Chondrocyte (in vitro differentiated cells): Measurements from ENCODE around the gene MON1B. TPM values are rescaled to one million over a fixed set of nuclear protein-coding genes. Genes with fewer than 3 reads are reported as not detected.

Experiments
- DNase-seq: peaks from one replicate; pipeline ENCODE4 v3.0.0; 2021; ENCODE audit warnings: mixed read lengths, low spot score
- H3K27ac Mint-ChIP-seq: one replicate; pipeline ENCODE4 v1.8.0; 2021; ENCODE audit warnings: mild to moderate bottlenecking, moderate library complexity, mixed read lengths; ENCODE audit not compliant: unreplicated experiment
- H3K27me3 Mint-ChIP-seq: 2 replicates; pipeline ENCODE4 v1.8.0; 2021; ENCODE audit warnings: low read depth, mixed read lengths
- H3K36me3 Mint-ChIP-seq: 2 replicates; pipeline ENCODE4 v1.8.0; 2021; ENCODE audit warnings: low read depth, mixed read lengths
- H3K4me1 Mint-ChIP-seq: 2 replicates; pipeline ENCODE4 v1.8.0; 2021; ENCODE audit warnings: low read depth, mild to moderate bottlenecking, mixed read lengths
- H3K4me3 Mint-ChIP-seq: one replicate; pipeline ENCODE4 v1.8.0; 2021; ENCODE audit warnings: mild to moderate bottlenecking, moderate library complexity, mixed read lengths; ENCODE audit not compliant: unreplicated experiment
- H3K9me3 Mint-ChIP-seq: 2 replicates; pipeline ENCODE4 v1.8.0; 2021; ENCODE audit warnings: low read depth, mixed read lengths
- CTCF ChIP-seq: fragments of 200-600 bp; sonication (generic); IDR thresholded peaks from 2 replicates; pipeline ENCODE4 v1.5.0; 2021; ENCODE audit warnings: antibody characterized with exemption, mild to moderate bottlenecking, moderate library complexity
- total RNA-seq: library from RNA; stranded (reverse); gene quantifications from 3 replicates; pipeline ENCODE4 v1.2.1, GENCODE V29; 2021

MON1B gene
- total RNA-seq, 1 donor from 2014 or later, result 26.9 TPM

GRCh38 chr16:77199211-77199610 lies 8.2 kb downstream of the MON1B start, which contains the start of gene SYCE1L:
TSS of gene SYCE1L (plus strand) at chr16:77199408. CDS start at chr16:77199452, 44 bp downstream.
- Mint-ChIP-seq H3K36me3 (peaks cover 25% of the 10 kb centered on the region), H3K27me3 (no peaks in the 10 kb centered on the region), H3K4me1 (no peaks in the 10 kb centered on the region), H3K27ac (no peak within 1 kb of the TSS), H3K4me3 (no peak within 1 kb of the TSS), H3K9me3 (no peaks in the 10 kb centered on the region)
- no peak for TF ChIP-seq CTCF
- no peak for DNase-seq

GRCh38 chr16:77206533-77206932 lies 15.5 kb downstream of the MON1B start:
- Mint-ChIP-seq H3K4me3 (no peak overlapping the region), H3K9me3 (no peaks in the 10 kb centered on the region), H3K27ac (no peak overlapping the region), H3K27me3 (no peaks in the 10 kb centered on the region), H3K36me3 (peaks cover 2% of the 10 kb centered on the region), H3K4me1 (peaks cover 2% of the 10 kb centered on the region)
- no peak for TF ChIP-seq CTCF
- DNase-seq, result no peak

GRCh38 chr16:77207030-77207429 lies 16.0 kb downstream of the MON1B start:
- Mint-ChIP-seq H3K27ac (no peak overlapping the region), H3K27me3 (no peaks in the 10 kb centered on the region), H3K4me1 (peaks cover 7% of the 10 kb centered on the region), H3K9me3 (no peaks in the 10 kb centered on the region), H3K36me3 (peaks cover 2% of the 10 kb centered on the region), H3K4me3 (no peak overlapping the region)
- TF ChIP-seq CTCF, result no peak
- no peak for DNase-seq

- Mint-ChIP-seq H3K4me3 (no peak overlapping the region), H3K27ac (no peak overlapping the region), H3K27me3 (no peaks in the 10 kb centered on the region), H3K9me3 (no peaks in the 10 kb centered on the region), H3K36me3 (peaks cover 2% of the 10 kb centered on the region), H3K4me1 (peaks cover 10% of the 10 kb centered on the region)
- no peak for DNase-seq
- TF ChIP-seq CTCF, result no peak
These were observed 17.4 kb downstream of the MON1B start for GRCh38 chr16:77208382-77208781.

- Mint-ChIP-seq H3K27ac (peak overlapping the region; percentile 69), H3K27me3 (no peaks in the 10 kb centered on the region), H3K9me3 (no peaks in the 10 kb centered on the region), H3K36me3 (no peaks in the 10 kb centered on the region), H3K4me1 (peaks cover 19% of the 10 kb centered on the region), H3K4me3 (peak overlapping the region; percentile 72)
- no peak for TF ChIP-seq CTCF
- no peak for DNase-seq
These were observed 21.1 kb downstream of the MON1B start for GRCh38 chr16:77211880-77212740.
